SU-DHL-6 (cell line): ENCODE data around the gene OSGEPL1.
A peak's percentile ranks its signal among the peaks of the same experiment; 100 is the strongest.

ENCODE experiments used
- H2AFZ ChIP-seq: fragments of 200-600 bp; sonication (generic); 2 replicates; pipeline ENCODE4 v1.6.1; 2014; ENCODE audit warnings: low read depth, mild to moderate bottlenecking, moderate library complexity, mixed read lengths, antibody characterized with exemption, low read length; ENCODE audit not compliant: severe bottlenecking
- H3F3A ChIP-seq: fragments of 200-600 bp; shearing (Covaris generic); 2 replicates; pipeline ENCODE4 v1.6.0; 2016; ENCODE audit warnings: antibody characterized with exemption, mild to moderate bottlenecking; ENCODE audit not compliant: insufficient read depth
- H3K27ac ChIP-seq: fragments of 200-600 bp; sonication (generic); 2 replicates; pipeline ENCODE4 v1.5.1; 2016; ENCODE audit warnings: low read depth, mild to moderate bottlenecking, low read length, moderate library complexity, mixed read lengths
- H3K27me3 ChIP-seq: fragments of 200-600 bp; sonication (generic), shearing (Covaris generic); 2 replicates; pipeline ENCODE4 v1.6.0; 2014; ENCODE audit warnings: mild to moderate bottlenecking, low read length
- H3K36me3 ChIP-seq: fragments of 200-600 bp; sonication (generic); 2 replicates; pipeline ENCODE4 v1.6.1; 2014; ENCODE audit warnings: mild to moderate bottlenecking, low read length, mixed read lengths
- H3K4me2 ChIP-seq: fragments of 300-600, 200-600 bp; shearing (Covaris generic), sonication (generic); 2 replicates; pipeline ENCODE4 v1.6.0; 2014; ENCODE audit warnings: low read length, low read depth, mild to moderate bottlenecking; ENCODE audit not compliant: poor library complexity, severe bottlenecking
- H3K4me3 ChIP-seq: fragments of 200-600 bp; sonication (generic); 2 replicates; pipeline ENCODE4 v1.5.1; 2014; ENCODE audit warnings: antibody characterized with exemption, low read length, mild to moderate bottlenecking, mixed read lengths; ENCODE audit not compliant: insufficient read depth, poor library complexity, severe bottlenecking
- H3K79me2 ChIP-seq: fragments of 200-600 bp; sonication (generic); 2 replicates; pipeline ENCODE4 v1.6.1; 2014; ENCODE audit warnings: mild to moderate bottlenecking, low read length, moderate library complexity; ENCODE audit not compliant: insufficient read depth
- H3K9ac ChIP-seq: fragments of 200-600 bp; sonication (generic); 2 replicates; pipeline ENCODE4 v1.7.0; 2014; ENCODE audit warnings: mild to moderate bottlenecking, low read length
- H3K9me2 ChIP-seq: fragments of 200-600 bp; sonication (generic); replicated peaks from 2 replicates; pipeline ENCODE4 v1.6.1; 2014; ENCODE audit warnings: low read length; ENCODE audit not compliant: insufficient read depth
- H3K9me3 ChIP-seq: fragments of 200-600 bp; sonication (generic); 2 replicates; pipeline ENCODE4 v1.6.1; 2014; ENCODE audit warnings: low read length, mixed read lengths; ENCODE audit not compliant: insufficient read depth
- H4K20me1 ChIP-seq: fragments of 200-600 bp; sonication (generic); 2 replicates; pipeline ENCODE4 v1.6.1; 2014; ENCODE audit warnings: low read depth, mild to moderate bottlenecking, antibody characterized with exemption, low read length, moderate library complexity, mixed read lengths
- CTCF ChIP-seq: fragments of 200-600 bp; sonication (generic); IDR thresholded peaks from one replicate; pipeline ENCODE4 v1.5.1; 2017; ENCODE audit warnings: antibody characterized with exemption, mild to moderate bottlenecking, low read length, moderate library complexity; ENCODE audit not compliant: insufficient read depth, poor library complexity, severe bottlenecking
- EZH2phosphoT487 ChIP-seq: fragments of 200-600 bp; sonication (generic), shearing (Covaris generic); conservative IDR thresholded peaks from 2 replicates; pipeline ENCODE4 v1.6.1; 2018; ENCODE audit warnings: mild to moderate bottlenecking, antibody characterized with exemption, low read length, moderate library complexity, mixed read lengths

OSGEPL1 gene

GRCh38 chr2:189799531-189799930 lies 36.9 kb upstream of the OSGEPL1 start:
- peaks cover 31% of the 10 kb centered on the region for H3K79me2 ChIP-seq
- no peak overlapping the region for H3K4me2 ChIP-seq
- H3K9me3 ChIP-seq = no peaks in the 10 kb centered on the region
- H3K27ac ChIP-seq = no peak overlapping the region
- no peak overlapping the region for H3K4me3 ChIP-seq
- TF ChIP-seq CTCF (no peak), EZH2phosphoT487 (no peak)
- H3K9ac ChIP-seq = no peak overlapping the region
- no peaks in the 10 kb centered on the region for H3K9me2 ChIP-seq
- peaks cover 51% of the 10 kb centered on the region for H3K36me3 ChIP-seq
- H4K20me1 ChIP-seq = no peaks in the 10 kb centered on the region
- no peaks in the 10 kb centered on the region for H3K27me3 ChIP-seq
- 0 out of 2 replicates have a peak, but pooled peaks cover 4% of the 10 kb centered on the region for H3F3A ChIP-seq
- no peak overlapping the region for H2AFZ ChIP-seq

- no peak for TF ChIP-seq EZH2phosphoT487
- no peak for TF ChIP-seq CTCF
- H2AFZ ChIP-seq = no peak overlapping the region
- H3K9ac ChIP-seq = no peak overlapping the region
- H3K9me3 ChIP-seq = no peaks in the 10 kb centered on the region
- H4K20me1 ChIP-seq = no peaks in the 10 kb centered on the region
- no peaks in the 10 kb centered on the region for H3K9me2 ChIP-seq
- H3K79me2 ChIP-seq = peaks cover 31% of the 10 kb centered on the region
- H3F3A ChIP-seq = 0 out of 2 replicates have a peak, but pooled peaks cover 4% of the 10 kb centered on the region
- H3K27ac ChIP-seq = no peak overlapping the region
- peaks cover 54% of the 10 kb centered on the region for H3K36me3 ChIP-seq
- H3K4me2 ChIP-seq = no peak overlapping the region
- H3K4me3 ChIP-seq = no peak overlapping the region
- no peaks in the 10 kb centered on the region for H3K27me3 ChIP-seq
Observed at GRCh38 chr2:189799030-189799331, 36.4 kb upstream of the OSGEPL1 start.

- no peak for TF ChIP-seq EZH2phosphoT487
- peak; percentile 53 for TF ChIP-seq CTCF
- Histone ChIP-seq H3K9ac (no peak overlapping the region), H3K9me2 (no peaks in the 10 kb centered on the region), H3K27me3 (no peaks in the 10 kb centered on the region), H3K9me3 (no peaks in the 10 kb centered on the region), H3K4me2 (no peak overlapping the region), H4K20me1 (no peaks in the 10 kb centered on the region), H3K79me2 (peaks cover 31% of the 10 kb centered on the region), H2AFZ (no peak overlapping the region), H3K36me3 (peaks cover 55% of the 10 kb centered on the region), H3K27ac (no peak overlapping the region), H3F3A (0 out of 2 replicates have a peak, but pooled peaks cover 8% of the 10 kb centered on the region), H3K4me3 (no peak overlapping the region)
Observed at GRCh38 chr2:189798312-189799029, 35.9 kb upstream of the OSGEPL1 start.
